Stimulated activated CD8-positive, alpha-beta memory T cell treated with anti-CD3 and anti-CD28 coated beads, Interleukin-7, amount 100 ng/mL, for 24 hours (primary cell): ENCODE measurements around the gene C20orf202.
A peak's percentile ranks its signal among the peaks of the same experiment; 100 is the strongest.
"Not testable (repeated sequence)": the region's sequence is repeated elsewhere in the genome, so short reads cannot be mapped to it uniquely, and the experiment has no call there.

Source experiments
- DNase-seq: peaks from one replicate; pipeline ENCODE4 v3.0.0-alpha.2; 2020; ENCODE audit warnings: low read depth

The C20orf202 gene

GRCh38 chr20:1209447-1210387, 6.5 kb downstream of the C20orf202 start:
- no peak for DNase-seq

- no peak for DNase-seq
Observed at GRCh38 chr20:1210501-1210900, 7.2 kb downstream of the C20orf202 start.

GRCh38 chr20:1212023-1212422, 8.8 kb downstream of the C20orf202 start:
- no peak for DNase-seq

- no peak for DNase-seq
Observed at GRCh38 chr20:1212607-1213396, 9.5 kb downstream of the C20orf202 start.

GRCh38 chr20:1214838-1215261, 11.6 kb downstream of the C20orf202 start:
- no peak for DNase-seq

GRCh38 chr20:1215386-1216170, 12.3 kb downstream of the C20orf202 start:
- DNase-seq, result peak; percentile 27

- not testable (repeated sequence) for DNase-seq
Observed at GRCh38 chr20:1216527-1217427, 13.5 kb downstream of the C20orf202 start.

- not testable (repeated sequence) for DNase-seq
Observed at GRCh38 chr20:1222750-1223149, 19.5 kb downstream of the C20orf202 start.

- DNase-seq, result no peak
Observed at GRCh38 chr20:1224205-1224890, 21.1 kb downstream of the C20orf202 start.

- DNase-seq, result no peak
Observed at GRCh38 chr20:1225263-1225782, 22.1 kb downstream of the C20orf202 start.

- peak; percentile 63 for DNase-seq
Observed at GRCh38 chr20:1225783-1226654, 22.8 kb downstream of the C20orf202 start, which contains the start of gene RAD21L1. RAD21L1 (plus strand) TSS chr20:1226044; CDS start chr20:1228454, 2,410 bp downstream.

GRCh38 chr20:1229541-1229940, 26.3 kb downstream of the C20orf202 start:
- DNase-seq, result no peak

- no peak for DNase-seq
Observed at GRCh38 chr20:1232286-1233111, 29.2 kb downstream of the C20orf202 start.

GRCh38 chr20:1240549-1240948, 37.3 kb downstream of the C20orf202 start:
- no peak for DNase-seq

- DNase-seq, result no peak
Observed at GRCh38 chr20:1241456-1241855, 38.2 kb downstream of the C20orf202 start.

- DNase-seq, result no peak
Observed at GRCh38 chr20:1242099-1242498, 38.8 kb downstream of the C20orf202 start.

- DNase-seq, result no peak
Observed at GRCh38 chr20:1242530-1242929, 39.3 kb downstream of the C20orf202 start.

- DNase-seq, result no peak
Observed at GRCh38 chr20:1245578-1245977, 42.3 kb downstream of the C20orf202 start.
